HG02759 (cell line): ENCODE results near the gene ABHD12.

Experiments used
- ATAC-seq: cut with Tn5 transposase; IDR thresholded peaks from one replicate; pipeline ENCODE4 v1.9.1; 2021; ENCODE audit warnings: mild to moderate bottlenecking, moderate library complexity; ENCODE audit not compliant: unreplicated experiment

ABHD12 gene

DNA sequence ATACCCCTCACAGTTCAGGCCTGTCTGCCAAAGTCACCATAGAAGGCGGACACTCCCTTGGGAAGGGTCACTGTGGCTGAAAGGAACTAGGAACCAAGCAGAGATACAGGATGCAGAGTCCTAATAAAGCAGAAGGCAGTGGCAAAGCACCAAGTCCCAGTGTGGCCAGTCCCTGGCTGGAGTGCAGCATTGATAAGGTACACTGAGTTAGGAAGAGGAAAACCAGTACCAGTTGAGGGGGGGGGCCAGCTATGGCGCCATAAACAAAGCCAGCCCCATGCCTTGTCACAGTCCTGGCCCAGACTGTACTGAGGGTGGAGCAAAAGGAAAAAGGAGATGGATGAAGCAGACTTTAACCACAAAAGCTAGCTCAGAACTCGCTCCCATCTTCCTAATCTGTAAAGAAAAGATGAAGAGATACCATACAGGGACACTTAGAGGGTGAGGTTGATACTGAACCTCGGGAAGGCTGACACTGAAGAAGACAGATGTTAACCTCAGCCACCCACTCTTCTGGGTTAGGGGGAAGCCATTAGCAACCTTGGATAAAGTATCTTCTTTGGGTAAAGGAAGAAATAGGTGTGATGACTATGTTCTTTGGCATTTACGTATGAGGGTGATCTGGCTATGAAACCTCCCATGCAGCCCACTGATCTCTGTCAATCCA, 7.8 kb downstream of the ABHD12 start:
- no peak for ATAC-seq

DNA sequence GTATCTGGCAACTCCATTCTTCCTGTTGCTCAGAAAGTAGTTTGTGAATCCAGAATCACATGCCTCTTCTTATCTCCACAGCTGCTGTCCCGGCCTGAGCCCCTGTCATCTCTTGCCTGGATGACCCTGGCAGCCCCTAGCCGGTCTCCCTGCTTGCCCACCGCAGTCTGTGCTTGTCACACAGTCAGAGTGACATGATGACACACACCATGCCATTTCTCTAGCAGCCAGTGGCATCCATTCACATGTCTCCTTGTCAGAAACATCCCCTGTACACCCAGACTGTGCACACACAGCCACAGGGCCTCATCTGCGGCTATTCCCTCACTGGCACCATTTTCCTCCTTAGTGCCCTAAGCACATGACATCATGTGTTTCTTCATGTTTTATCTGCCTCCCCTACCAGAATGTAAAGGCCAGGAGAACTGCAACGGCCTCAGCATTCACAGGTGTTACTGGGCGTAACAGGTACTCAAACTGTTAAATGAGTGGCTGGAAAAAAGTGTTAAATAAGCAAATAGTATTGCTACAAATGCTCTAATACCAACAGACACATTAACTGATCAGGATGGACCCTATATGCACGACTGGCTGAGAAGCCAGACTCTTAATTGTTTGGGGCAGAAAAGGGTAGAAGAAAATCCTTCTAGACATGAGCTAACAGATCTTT, 9.6 kb downstream of the ABHD12 start:
- ATAC-seq, result no peak

DNA sequence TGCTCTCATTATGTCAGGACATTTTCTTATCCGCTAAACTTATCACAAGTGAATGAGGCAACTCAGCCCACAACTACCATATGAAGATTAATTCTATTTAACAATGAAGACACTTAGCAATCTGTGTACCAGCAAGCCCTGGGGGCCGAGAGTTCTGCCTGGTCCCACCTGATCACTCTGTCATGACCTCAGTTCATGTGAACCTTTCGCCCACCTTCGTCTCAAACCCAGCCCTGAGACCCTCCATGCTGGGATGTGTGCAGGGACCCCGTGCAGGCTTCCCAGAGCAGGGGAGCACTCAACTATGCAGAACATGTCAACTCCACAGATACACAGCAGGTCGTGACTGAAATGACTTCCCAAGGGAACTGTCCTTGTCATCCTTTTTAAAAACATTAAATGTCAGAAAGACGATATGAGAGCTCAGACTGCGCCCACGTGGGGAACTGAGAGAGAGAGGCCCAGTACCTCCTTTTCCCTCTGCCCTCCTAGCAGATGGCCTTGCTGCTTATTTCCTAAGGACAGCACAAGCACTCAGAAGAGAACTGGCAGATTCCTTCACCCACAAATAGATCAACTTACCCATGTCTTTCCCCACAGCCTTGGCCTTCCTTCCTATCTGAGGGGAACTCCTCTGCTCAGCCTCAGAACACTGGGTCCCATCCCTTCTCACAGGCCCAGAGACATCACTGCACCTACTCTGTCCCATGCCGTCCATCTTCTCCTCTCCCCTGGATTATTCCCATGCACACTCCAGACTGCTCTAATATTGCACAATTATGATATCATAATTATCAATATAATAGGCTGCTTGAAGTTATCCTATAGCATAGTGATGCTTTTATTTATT, 11.5 kb downstream of the ABHD12 start:
- ATAC-seq, result no peak

DNA sequence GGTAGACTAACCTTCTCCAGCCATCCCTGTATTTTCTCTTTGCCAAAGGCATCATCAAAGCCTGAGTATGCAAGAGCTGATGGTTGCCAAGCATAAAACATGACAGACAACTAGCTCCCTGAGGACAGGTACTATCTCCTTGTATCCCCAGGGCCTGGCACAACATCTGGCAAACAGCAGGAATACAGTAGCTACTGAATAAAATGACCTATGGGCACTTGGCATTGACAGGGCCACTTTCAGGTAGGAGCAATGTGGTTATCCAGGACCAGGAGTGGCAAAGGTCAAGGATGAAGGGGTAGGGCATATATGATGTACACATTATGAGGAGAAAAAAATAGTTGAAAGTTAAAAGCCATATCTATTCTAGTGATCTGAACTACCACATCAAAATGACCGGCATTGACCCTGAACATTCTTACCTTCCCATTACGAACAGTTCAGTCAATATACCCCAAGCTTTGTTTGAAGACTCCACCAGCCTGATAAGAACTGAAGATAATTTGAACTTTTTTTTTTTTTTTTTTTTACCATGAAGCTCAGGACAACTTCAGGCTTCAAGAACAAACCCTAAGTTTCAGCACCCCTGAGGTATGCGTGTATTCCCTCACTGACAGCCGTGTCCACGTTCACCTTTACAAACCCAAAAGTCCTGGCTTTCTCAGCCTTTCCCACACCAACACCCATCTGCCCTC, 12.3 kb downstream of the ABHD12 start:
- no peak for ATAC-seq

DNA sequence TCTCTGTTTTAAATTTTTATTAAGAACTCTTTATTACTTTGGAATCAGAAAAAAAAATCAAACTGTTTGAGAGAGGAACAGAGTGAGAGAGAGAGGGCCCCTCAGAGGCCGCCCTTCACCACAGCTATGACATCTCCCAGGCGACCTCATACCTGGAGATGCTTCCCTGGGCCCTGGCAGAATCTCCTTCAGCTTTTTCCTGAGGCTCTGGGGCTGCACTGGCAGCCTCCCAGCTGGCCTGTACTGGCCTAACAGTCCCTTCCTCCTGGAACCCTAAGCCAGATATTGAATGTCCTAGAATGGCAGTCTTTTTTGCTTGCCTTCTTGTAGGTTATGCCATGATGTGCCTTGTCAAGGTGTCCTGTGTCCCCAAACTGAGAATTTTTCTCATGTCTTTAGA, 13.7 kb downstream of the ABHD12 start:
- ATAC-seq, result no peak

DNA sequence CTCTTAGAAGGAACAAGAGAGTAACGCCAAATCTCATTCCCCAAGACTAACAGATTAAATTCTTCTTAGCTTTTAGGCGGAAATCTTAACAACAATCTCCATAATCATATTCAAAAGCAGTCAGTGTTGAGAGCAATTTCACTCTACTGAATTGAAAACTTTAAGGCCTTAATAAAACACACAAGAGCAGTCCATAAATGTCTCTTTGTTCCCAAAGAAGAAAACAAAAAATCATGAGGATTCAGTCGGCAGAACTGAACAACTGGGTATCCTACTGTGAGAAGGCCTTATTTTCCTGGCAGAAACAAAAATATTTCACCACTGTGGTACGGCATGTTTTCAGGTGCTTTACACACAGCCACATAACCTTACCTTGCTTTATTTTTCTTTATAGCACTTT, 14.4 kb downstream of the ABHD12 start:
- ATAC-seq, result no peak

DNA sequence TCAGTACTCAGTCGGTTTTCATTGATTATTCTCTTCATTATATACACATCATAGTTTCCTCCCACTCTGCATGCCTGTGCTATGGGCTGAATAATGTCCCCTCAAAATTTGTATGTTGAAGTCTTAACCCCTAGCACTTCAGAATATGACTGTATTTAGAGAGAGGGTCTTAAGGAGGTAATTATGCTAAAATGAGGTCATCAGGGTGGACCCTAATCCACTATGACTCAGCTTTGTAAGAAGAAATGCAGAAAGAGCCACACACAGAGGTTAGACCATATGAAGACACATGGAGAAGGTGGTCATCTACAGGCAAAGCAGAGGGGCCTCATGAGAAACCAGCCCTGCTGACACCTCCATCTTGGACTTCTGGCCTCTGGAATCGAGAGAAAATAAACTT, 15.8 kb downstream of the ABHD12 start:
- ATAC-seq, result no peak

DNA sequence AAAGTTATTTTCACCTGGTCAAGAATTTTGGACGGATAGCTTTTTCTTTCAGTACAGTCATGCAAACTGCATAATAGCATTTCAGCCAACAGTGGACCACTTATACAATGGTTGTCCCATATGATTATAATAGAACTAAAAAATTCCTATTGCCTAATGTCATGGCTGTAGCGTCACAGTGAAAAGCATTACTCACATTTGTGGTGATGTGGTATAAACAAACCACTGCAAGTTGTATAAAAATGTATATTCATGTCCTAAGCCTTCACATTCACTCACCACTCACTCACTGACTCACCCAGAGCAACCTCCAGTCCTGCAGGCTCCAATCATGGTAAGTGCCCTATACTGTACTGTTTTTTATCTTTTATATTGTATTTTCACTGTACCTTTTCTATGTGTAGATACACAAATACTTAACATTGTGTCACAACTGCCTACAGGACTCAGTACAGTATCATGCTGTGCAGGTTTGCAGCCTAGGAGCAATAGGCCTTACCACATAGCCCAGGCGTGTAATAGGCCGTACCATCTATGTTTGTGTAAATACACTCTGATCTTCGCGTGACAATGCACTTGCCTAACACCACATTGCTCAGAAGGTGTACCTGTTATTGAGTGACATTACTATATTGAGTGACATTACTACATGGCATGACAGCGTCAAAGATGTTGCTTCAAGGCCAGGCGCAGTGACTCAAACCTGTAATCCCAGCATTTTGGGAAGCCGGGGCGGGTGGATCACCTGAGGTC, 17.9 kb downstream of the ABHD12 start:
- ATAC-seq, result no peak

DNA sequence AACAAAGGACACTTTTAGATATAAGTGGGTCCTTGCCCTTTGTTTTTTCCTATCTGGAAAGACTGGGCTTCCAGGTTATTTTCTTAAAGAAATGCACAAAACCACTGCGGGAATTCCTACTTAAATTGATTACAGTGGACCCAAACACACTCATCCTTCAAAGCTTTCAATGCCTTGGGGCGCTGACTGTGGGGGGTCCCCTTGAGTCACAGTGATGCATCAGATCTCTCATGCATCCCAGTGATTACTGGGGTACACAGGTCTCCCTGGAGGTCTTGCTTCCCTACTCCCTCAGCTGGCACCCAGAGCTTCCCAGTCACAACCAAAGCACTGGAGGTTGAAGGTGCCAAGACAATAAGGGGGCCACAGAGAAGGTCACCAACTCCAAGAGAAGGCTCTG, 20.7 kb downstream of the ABHD12 start:
- no peak for ATAC-seq

DNA sequence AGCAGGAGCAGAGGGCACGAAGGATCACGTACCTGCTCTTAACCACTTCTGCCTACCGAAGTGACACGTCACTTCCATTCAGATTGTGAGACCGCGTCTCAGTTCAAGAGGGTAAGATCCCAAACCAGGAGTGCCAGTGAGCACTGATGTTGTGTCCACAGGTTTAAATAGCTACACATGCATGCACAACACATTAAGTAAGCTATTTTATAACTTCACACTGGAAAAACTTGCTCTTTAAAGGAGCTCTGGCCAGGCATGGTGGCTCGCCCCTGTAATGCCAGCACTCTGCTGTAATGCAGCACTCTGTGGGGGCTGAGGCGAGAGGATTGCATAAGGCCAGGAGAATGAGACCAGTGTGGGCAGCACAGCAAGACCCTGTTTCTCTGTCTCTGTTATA, 21.1 kb downstream of the ABHD12 start:
- no peak for ATAC-seq

DNA sequence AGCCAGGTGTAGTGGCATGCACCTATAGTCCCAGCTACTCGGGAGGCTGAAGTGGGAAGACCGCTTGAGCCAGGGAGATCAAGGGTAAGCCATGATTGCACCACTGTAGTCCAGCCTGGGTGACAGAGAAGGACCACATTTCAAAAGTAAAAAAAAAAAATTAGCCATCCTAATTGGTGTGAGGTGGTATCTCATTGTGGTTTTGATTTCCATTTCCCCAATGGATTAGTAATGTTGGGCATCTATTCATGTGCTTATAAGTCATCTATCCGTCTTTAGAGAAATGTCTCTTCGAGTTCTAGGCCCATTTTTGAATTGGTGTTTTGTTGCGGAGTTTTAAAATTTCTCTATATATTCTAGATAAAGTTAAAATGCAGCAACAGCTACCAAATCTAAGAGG, 21.7 kb downstream of the ABHD12 start:
- ATAC-seq, result no peak

DNA sequence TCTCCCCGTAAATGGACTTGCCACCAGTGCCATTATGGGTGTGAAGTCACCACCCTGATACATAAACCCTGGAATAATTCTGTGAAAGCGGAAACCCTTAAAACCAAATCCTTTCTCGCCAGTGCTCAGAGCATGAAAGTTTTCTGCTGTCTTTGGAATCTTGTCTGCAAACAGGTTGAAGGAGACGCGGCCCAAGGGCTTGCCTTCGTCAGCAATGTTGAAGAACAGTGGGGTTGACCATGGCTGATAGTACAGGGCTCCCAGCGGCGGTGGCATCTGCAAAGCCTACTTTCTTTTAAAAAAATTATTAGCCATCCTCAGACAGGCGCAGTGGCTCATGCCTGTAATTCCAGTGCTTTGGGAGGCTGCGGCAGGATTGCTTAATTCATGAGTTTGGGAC, 22.1 kb downstream of the ABHD12 start:
- ATAC-seq, result no peak

DNA sequence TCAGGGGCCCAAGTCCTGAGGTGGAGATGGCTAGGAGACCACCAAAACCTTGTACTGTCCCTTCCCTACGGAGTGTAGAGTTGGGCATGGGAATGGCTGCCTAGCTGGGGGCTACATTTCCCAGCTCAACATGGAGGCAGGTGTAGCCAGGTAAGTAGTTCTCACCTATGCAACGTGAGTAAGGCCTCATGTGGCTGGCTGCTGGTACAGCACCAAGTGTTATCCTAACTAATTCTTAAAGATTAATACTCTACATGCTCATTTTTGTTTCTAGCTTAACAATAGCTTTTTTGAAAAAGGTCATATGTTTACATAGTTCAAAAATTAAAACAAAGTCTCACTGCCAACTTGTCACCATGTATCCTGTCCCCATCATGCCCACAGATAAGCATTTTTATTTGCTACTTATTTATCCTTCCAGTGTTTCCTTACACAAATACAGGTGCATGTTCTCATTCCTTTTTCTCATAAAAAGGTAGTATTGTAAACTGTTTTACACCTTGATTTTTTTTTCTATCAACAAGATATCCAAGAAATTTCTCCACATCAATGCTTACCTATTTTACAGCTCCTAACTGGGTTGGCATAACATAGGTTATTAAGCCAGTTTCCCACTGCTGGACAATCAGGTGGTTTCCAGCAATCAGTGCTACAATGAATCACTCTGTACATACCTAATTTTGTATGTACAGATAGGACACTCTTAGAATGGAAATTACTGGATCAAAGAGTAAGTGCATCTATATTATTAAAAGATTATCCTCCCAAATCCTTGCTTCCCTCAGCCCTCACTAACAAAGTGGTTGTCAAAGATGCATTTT, 25.5 kb downstream of the ABHD12 start:
- no peak for ATAC-seq

DNA sequence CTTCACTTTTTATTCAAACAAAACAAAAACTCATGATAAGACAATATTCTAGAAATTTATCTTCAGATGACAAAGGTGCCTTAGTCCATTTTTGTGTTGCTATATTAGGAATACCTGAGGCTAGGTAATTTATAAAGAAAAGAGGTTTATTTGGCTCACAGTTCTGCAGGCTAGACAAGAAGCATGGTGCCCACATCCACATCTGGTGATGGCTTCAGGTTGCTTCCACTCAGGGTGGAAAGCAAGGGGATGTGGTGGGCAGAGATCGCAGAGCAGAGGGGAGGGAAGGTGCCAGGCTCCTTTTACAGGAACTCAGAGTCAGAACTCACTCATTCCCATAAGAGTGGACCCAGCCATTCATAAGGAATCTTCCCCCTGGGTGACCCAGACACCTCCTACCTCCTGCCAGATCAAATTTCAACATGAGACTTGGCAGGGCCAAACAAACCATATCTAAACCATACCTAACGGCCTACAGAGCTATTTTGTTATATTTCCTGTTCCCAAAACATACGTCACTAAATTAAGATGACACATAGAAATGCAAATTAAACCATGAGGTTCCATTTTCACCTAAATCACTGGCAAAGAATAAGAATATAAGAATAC, 26.4 kb downstream of the ABHD12 start:
- no peak for ATAC-seq

DNA sequence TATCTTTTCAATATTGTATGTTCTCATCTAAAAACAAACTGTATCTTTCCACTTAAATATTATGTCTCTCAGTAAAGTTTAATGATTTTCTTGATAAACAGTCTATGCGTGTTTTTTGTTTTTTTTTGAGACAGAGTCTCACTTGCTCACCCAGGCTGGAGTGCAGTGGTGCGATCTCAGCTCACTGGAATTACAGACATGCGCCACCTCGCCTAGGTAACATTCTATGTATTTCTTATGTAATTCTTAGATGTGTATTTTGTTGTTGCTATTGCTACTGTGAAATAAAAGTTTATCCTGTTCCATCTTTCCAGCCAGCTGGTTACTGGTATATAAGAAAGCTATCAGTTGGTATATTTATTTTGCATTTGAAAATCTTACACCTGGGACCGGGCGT, 29.4 kb downstream of the ABHD12 start:
- no peak for ATAC-seq

DNA sequence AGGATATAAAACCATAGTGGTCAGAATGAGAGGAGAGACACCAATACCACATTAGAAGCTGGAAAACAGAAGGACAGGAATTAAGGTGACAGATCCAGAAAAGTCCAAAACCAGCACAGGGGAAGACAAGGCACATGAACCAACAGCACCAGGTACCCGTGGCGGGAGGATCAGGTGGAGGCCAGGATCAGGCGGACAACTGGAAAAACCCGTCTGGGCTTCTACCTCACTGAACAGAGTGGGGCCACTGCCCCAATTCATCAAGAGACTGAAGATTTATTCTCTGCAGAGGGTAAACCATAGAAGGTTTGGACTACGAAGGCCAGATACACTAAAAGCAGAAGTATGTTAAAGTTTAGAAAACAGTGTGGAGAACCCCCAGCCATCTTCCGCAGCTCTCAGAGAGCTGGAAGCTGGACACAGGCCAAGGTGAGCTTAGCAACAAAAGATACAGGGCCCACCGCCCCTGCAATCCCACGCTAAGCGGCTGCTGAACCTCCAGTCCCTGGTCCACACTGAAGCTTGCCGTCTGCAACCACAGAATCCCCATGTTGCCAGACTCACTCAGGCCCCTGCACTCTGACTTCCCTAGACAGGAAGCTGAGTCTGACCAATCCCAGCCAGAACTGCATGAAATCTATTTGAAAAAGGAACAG, 29.9 kb downstream of the ABHD12 start:
- no peak for ATAC-seq

DNA sequence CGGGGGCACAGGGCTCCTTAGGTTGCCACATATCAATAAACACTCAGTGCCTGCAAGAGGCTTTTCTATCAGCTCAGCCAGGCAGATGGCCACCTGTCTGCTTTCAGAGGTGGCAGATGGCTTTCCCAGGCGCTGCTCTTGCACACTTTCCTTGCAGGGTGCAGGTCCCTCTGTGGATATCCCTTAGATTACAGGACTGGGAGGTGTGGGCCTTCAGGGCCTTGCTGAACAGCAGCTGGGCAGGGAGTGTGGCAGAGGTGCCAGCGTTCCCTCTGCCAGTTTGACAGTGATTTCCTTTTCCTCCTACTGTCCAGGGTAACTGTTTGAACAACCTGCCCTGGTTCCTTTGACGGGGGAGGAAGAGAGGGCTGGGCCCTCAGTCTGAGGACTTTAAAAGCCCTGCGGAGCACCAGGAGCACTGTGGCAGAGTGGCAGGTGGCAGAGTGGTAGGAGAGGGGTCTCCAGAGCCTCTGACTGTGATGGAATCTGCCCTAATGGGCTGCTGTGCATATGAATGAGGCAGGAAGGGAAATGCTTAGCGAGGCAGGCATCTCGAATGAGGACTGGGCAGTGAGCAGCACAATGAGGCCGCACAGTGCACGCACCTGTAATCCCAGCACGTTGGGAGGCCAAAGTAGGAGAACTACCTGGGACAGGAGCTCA, 34.2 kb downstream of the ABHD12 start:
- no peak for ATAC-seq

DNA sequence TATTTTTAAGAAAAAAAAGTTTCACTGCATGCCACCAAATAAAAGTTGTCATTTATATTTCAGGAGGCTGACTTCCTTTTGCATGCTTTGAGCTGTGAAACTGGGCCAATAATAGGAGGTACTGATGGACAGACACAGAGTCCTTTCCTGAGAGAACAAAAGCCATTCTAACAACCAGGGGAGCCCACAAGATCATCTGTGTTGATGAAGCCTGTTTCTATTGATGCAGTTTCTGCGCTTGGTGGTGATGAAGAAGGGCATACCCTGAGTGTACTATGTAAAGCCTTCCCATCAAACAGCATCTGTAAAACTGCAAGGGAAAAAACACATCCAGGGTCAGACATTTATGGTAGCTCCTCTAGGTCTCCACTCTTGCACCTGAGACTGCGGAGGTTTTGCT, 34.8 kb downstream of the ABHD12 start:
- ATAC-seq, result no peak
